ENCODE data around the gene SMIM41. TPM values are rescaled to one million over a fixed set of nuclear protein-coding genes. Genes with fewer than 3 reads are reported as not detected.

The SMIM41 gene
- total and polyA plus RNA-seq, 7 donors = 0.41 to 5.7 (median 0.88) TPM; not detected in 3

- Histone ChIP-seq H3K27me3 (peaks cover 0 to 33% (median 7%) of the 10 kb centered on the region in 3 donors), H3K9me3 (no peaks in the 10 kb centered on the region), H3K4me1 (peaks cover 0 to 7% (median 3%) of the 10 kb centered on the region in 4 donors), H3K27ac (no peak overlapping the region), H3K4me3 (no peak overlapping the region), H3K36me3 (no peaks in the 10 kb centered on the region)
- TF ChIP-seq POLR2A (IDR thresholded peaks at IDR 0.05) (no peak), CTCF (IDR thresholded peaks at IDR 0.05) (peak in 1 of 4 experiments; percentile 26), POLR2AphosphoS5 (IDR thresholded peaks at IDR 0.05) (no peak)
- DNase-seq = no peak
- intact Hi-C loops (cut with DNase I) = no loop called here
- 8 to 20% methylated on average over 23 of the region's 23 CpGs for WGBS, 2 donors
Measured at GRCh38 chr12:52119398-52120254, 40.1 kb downstream of the SMIM41 start.

- Histone ChIP-seq H3K4me1 (peaks cover 0 to 7% (median 3%) of the 10 kb centered on the region in 4 donors), H3K27me3 (peaks cover 0 to 26% (median 7%) of the 10 kb centered on the region in 3 donors), H3K36me3 (no peaks in the 10 kb centered on the region), H3K27ac (no peak overlapping the region), H3K4me3 (no peak overlapping the region), H3K9me3 (no peaks in the 10 kb centered on the region)
- WGBS, 2 donors = 61 to 75% methylated on average over 19 of the region's 19 CpGs
- DNase-seq = no peak
- TF ChIP-seq POLR2A (IDR thresholded peaks at IDR 0.05) (no peak), CTCF (IDR thresholded peaks at IDR 0.05) (no peak), POLR2AphosphoS5 (IDR thresholded peaks at IDR 0.05) (no peak), EP300 (IDR thresholded peaks at IDR 0.05) (no peak)
- intact Hi-C loops (cut with DNase I) = no loop called here
Measured at GRCh38 chr12:52120951-52121823, 41.7 kb downstream of the SMIM41 start.

DNA sequence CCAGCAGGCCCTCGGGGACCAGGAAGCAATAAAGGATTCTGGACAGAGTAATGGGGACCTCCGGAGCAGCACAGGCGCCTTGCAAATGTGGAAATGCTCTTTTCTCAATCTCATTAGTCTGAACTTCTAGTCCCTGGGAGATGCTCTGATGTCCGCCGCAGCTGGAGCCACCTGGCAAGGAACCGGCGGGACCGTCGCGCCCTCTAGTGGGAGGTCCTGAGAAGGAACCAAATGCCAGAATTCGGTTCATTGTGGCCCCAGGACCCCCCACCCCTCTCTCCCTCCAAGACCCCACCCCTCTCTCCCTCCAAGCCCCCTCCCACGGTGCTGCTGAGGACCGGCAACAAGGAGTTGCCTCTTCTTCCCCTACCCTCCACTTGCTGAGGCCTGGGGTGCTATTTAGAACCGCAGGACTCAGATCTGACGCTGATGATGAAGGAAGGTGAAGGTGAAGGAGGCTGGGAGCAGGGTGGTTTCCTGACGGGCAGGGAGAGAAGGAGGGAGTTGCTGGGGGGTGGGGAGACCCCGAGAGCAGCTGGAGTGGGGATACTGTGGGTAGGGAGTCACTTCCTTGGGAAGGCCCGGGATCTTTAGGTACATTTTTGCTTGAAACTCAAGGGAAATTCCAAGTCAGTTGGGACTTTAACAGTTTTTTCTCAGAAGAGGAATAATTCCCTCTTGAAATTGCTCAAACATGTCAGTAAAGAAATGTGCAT is 42.5 kb downstream of the SMIM41 start:
- H3K9me3 ChIP-seq = no peaks in the 10 kb centered on the region
- 12 to 15% methylated on average over 18 of the region's 18 CpGs for WGBS, 2 donors
- DNase-seq = peak; percentile 85
- TF ChIP-seq EP300 (IDR thresholded peaks at IDR 0.05) = no peak
- peak in 2 of 4 experiments; percentile 24 to 74 for TF ChIP-seq CTCF (IDR thresholded peaks at IDR 0.05)
- no peak for TF ChIP-seq POLR2A (IDR thresholded peaks at IDR 0.05)
- peak in 1 of 4 donors; percentile 10 for TF ChIP-seq POLR2AphosphoS5 (IDR thresholded peaks at IDR 0.05)
- H3K4me3 ChIP-seq = no peak overlapping the region
- no peaks in the 10 kb centered on the region for H3K36me3 ChIP-seq
- peaks cover 0 to 7% (median 3%) of the 10 kb centered on the region in 4 donors for H3K4me1 ChIP-seq
- no peak overlapping the region for H3K27ac ChIP-seq
- intact Hi-C loops (cut with DNase I) = no loop called here
- H3K27me3 ChIP-seq = peaks cover 0 to 25% (median 7%) of the 10 kb centered on the region in 3 donors

- intact Hi-C loops (cut with DNase I) = no loop called here
Measured at GRCh38 chr12:52122540-52122871, 43.0 kb downstream of the SMIM41 start.

More at GRCh38 chr12:52122540-52122871, 43.0 kb downstream of the SMIM41 start:
- no peaks in the 10 kb centered on the region for H3K9me3 ChIP-seq
- no peak for TF ChIP-seq CTCF (IDR thresholded peaks at IDR 0.05)
- no peak for TF ChIP-seq EP300 (IDR thresholded peaks at IDR 0.05)
- no peak for TF ChIP-seq POLR2AphosphoS5 (IDR thresholded peaks at IDR 0.05)
- TF ChIP-seq POLR2A (IDR thresholded peaks at IDR 0.05) = no peak
- WGBS, 2 donors = 57 to 74% methylated on average over 4 of the region's 4 CpGs
- H3K27me3 ChIP-seq = peaks cover 0 to 25% (median 7%) of the 10 kb centered on the region in 3 donors
- peaks cover 0 to 7% (median 3%) of the 10 kb centered on the region in 4 donors for H3K4me1 ChIP-seq
- H3K36me3 ChIP-seq = no peaks in the 10 kb centered on the region
- H3K27ac ChIP-seq = no peak overlapping the region
- DNase-seq = no peak
- no peak overlapping the region for H3K4me3 ChIP-seq

Data from sigmoid colon (tissue), 7 donors.